HG03571 (cell line): ENCODE results near the gene MCEMP1.

ENCODE experiments used
- ATAC-seq: cut with Tn5 transposase; IDR thresholded peaks from one replicate; pipeline ENCODE4 v1.9.1; 2021; ENCODE audit not compliant: unreplicated experiment

The MCEMP1 gene

GRCh38 chr19:7670150-7670783 lies 6.6 kb upstream of the MCEMP1 start:
- ATAC-seq, result no peak

GRCh38 chr19:7670790-7671189 lies 6.1 kb upstream of the MCEMP1 start:
- no peak for ATAC-seq

GRCh38 chr19:7672522-7672921 lies 4.4 kb upstream of the MCEMP1 start:
- no peak for ATAC-seq

- ATAC-seq, result no peak
These were observed 2.6 kb upstream of the MCEMP1 start for GRCh38 chr19:7674010-7675005.

- no peak for ATAC-seq
These were observed 514 bp upstream of the MCEMP1 start for GRCh38 chr19:7676376-7676775.

GRCh38 chr19:7677669-7678311 lies 900 bp downstream of the MCEMP1 start:
- ATAC-seq, result no peak

- ATAC-seq, result no peak
These were observed 2.3 kb downstream of the MCEMP1 start for GRCh38 chr19:7678971-7679751.

- no peak for ATAC-seq
These were observed 3.1 kb downstream of the MCEMP1 start for GRCh38 chr19:7679771-7680605.

- peak; percentile 48 for ATAC-seq
These were observed 3.9 kb downstream of the MCEMP1 start, which contains the start of gene TRAPPC5 for GRCh38 chr19:7680606-7681339. Gene TRAPPC5, plus strand, starts transcription at chr19:7680833. Its CDS starts 1,421 bp downstream, at chr19:7682254.

GRCh38 chr19:7681340-7682174 lies 4.7 kb downstream of the MCEMP1 start:
- ATAC-seq, result no peak

GRCh38 chr19:7682175-7682855 lies 5.4 kb downstream of the MCEMP1 start:
- no peak for ATAC-seq

GRCh38 chr19:7685546-7686445 lies 8.9 kb downstream of the MCEMP1 start:
- ATAC-seq, result no peak

GRCh38 chr19:7687177-7687576 lies 10.3 kb downstream of the MCEMP1 start:
- no peak for ATAC-seq

- no peak for ATAC-seq
These were observed 12.3 kb downstream of the MCEMP1 start for GRCh38 chr19:7689165-7689564.

- ATAC-seq, result no peak
These were observed 13.9 kb downstream of the MCEMP1 start for GRCh38 chr19:7690779-7691258.

- ATAC-seq, result no peak
These were observed 14.6 kb downstream of the MCEMP1 start for GRCh38 chr19:7691497-7691896.
